ENCODE measurements around the gene CACNG7.

- TF ChIP-seq YY1 (IDR thresholded peaks at IDR 0.05; ENCODE audit: extremely low read depth, insufficient replicate concordance, low read depth, low read length) (no peak), CTCF (IDR thresholded peaks at IDR 0.05 in 2 of 3, conservative IDR thresholded peaks at IDR 0.05 in 1 of 3; ENCODE audit: borderline replicate concordance in 1 of 3, insufficient read depth in 1 of 3, low read depth in 2 of 3, low read length in 2 of 3) (no peak), SIN3A (IDR thresholded peaks at IDR 0.05; ENCODE audit: low read depth) (no peak), POLR2A (IDR thresholded peaks at IDR 0.05; ENCODE audit: borderline replicate concordance, extremely low read depth, insufficient read depth, insufficient read length) (no peak), RAD21 (IDR thresholded peaks at IDR 0.05; ENCODE audit: low read depth) (no peak), ATF3 (IDR thresholded peaks at IDR 0.05) (no peak), SP1 (IDR thresholded peaks at IDR 0.05; ENCODE audit: low read depth) (no peak), REST (IDR thresholded peaks at IDR 0.05; ENCODE audit: low read depth) (no peak), POLR2AphosphoS5 (IDR thresholded peaks at IDR 0.05; ENCODE audit: low read depth, low read length) (no peak), JUND (IDR thresholded peaks at IDR 0.05) (no peak), EZH2phosphoT487 (IDR thresholded peaks at IDR 0.05; ENCODE audit: borderline replicate concordance) (no peak)
These were observed 60.3 kb downstream of the CACNG7 start for GRCh38 chr19:53969366-53969765.

Data from HCT116 (cell line).